ENCODE data around the gene C11orf21. TPM values are rescaled to one million over a fixed set of nuclear protein-coding genes. Genes with fewer than 3 reads are reported as not detected.

Gene C11orf21
- total RNA-seq, 1 experiment from 2014 or later, result not detected

GRCh38 chr11:2298131-2298794, 3.5 kb downstream of the C11orf21 start:
- Histone ChIP-seq H3K4me1 (ENCODE audit: low read length) (no peaks in the 10 kb centered on the region), H3K36me3 (ENCODE audit: insufficient read depth, low read length) (no peaks in the 10 kb centered on the region), H3K27me3 (ENCODE audit: low read length) (no peaks in the 10 kb centered on the region), H3K4me3 (ENCODE audit: low read length) (no peak overlapping the region), H4K20me1 (ENCODE audit: insufficient read depth, low read depth, low read length) (no peaks in the 10 kb centered on the region), H2AFZ (ENCODE audit: low read length) (no peak overlapping the region), H3K4me2 (ENCODE audit: low read depth, low read length, poor library complexity, severe bottlenecking) (no peak overlapping the region), H3K27ac (ENCODE audit: low read length) (no peak overlapping the region), H3K9me2 (replicated peaks; ENCODE audit: insufficient read depth, low read length) (no peaks in the 10 kb centered on the region), H3K9ac (ENCODE audit: low read length) (no peak overlapping the region), H3K9me3 (ENCODE audit: low read length) (no peaks in the 10 kb centered on the region), H3K79me2 (ENCODE audit: low read length) (no peaks in the 10 kb centered on the region)
- DNase-seq, result no peak

GRCh38 chr11:2297623-2298030, 4.1 kb downstream of the C11orf21 start:
- H3K9me2 ChIP-seq (replicated peaks; ENCODE audit: insufficient read depth, low read length), result no peaks in the 10 kb centered on the region
- no peak overlapping the region for H2AFZ ChIP-seq (ENCODE audit: low read length)
- no peak overlapping the region for H3K4me3 ChIP-seq (ENCODE audit: low read length)
- H3K79me2 ChIP-seq (ENCODE audit: low read length), result no peaks in the 10 kb centered on the region
- H3K27me3 ChIP-seq (ENCODE audit: low read length), result no peaks in the 10 kb centered on the region
- no peak overlapping the region for H3K9ac ChIP-seq (ENCODE audit: low read length)
- no peak for DNase-seq
- no peaks in the 10 kb centered on the region for H3K4me1 ChIP-seq (ENCODE audit: low read length)
- H4K20me1 ChIP-seq (ENCODE audit: insufficient read depth, low read depth, low read length), result no peaks in the 10 kb centered on the region
- H3K27ac ChIP-seq (ENCODE audit: low read length), result no peak overlapping the region
- no peaks in the 10 kb centered on the region for H3K36me3 ChIP-seq (ENCODE audit: insufficient read depth, low read length)
- H3K4me2 ChIP-seq (ENCODE audit: low read depth, low read length, poor library complexity, severe bottlenecking), result no peak overlapping the region
- no peaks in the 10 kb centered on the region for H3K9me3 ChIP-seq (ENCODE audit: low read length)

- H3K27me3 ChIP-seq (ENCODE audit: low read length), result no peaks in the 10 kb centered on the region
- no peaks in the 10 kb centered on the region for H3K4me1 ChIP-seq (ENCODE audit: low read length)
- H3K9me3 ChIP-seq (ENCODE audit: low read length), result no peaks in the 10 kb centered on the region
- no peak for DNase-seq
- no peak overlapping the region for H3K4me2 ChIP-seq (ENCODE audit: low read depth, low read length, poor library complexity, severe bottlenecking)
- no peaks in the 10 kb centered on the region for H3K36me3 ChIP-seq (ENCODE audit: insufficient read depth, low read length)
- no peaks in the 10 kb centered on the region for H4K20me1 ChIP-seq (ENCODE audit: insufficient read depth, low read depth, low read length)
- no peaks in the 10 kb centered on the region for H3K79me2 ChIP-seq (ENCODE audit: low read length)
- H2AFZ ChIP-seq (ENCODE audit: low read length), result no peak overlapping the region
- H3K27ac ChIP-seq (ENCODE audit: low read length), result no peak overlapping the region
- no peaks in the 10 kb centered on the region for H3K9me2 ChIP-seq (replicated peaks; ENCODE audit: insufficient read depth, low read length)
- no peak overlapping the region for H3K4me3 ChIP-seq (ENCODE audit: low read length)
- no peak overlapping the region for H3K9ac ChIP-seq (ENCODE audit: low read length)
These were observed 4.7 kb downstream of the C11orf21 start for GRCh38 chr11:2296913-2297622.

- no peaks in the 10 kb centered on the region for H3K9me2 ChIP-seq (replicated peaks; ENCODE audit: insufficient read depth, low read length)
- H3K4me1 ChIP-seq (ENCODE audit: low read length), result no peaks in the 10 kb centered on the region
- no peak overlapping the region for H3K9ac ChIP-seq (ENCODE audit: low read length)
- no peak for DNase-seq
- H2AFZ ChIP-seq (ENCODE audit: low read length), result no peak overlapping the region
- no peak overlapping the region for H3K4me3 ChIP-seq (ENCODE audit: low read length)
- no peak overlapping the region for H3K27ac ChIP-seq (ENCODE audit: low read length)
- H3K4me2 ChIP-seq (ENCODE audit: low read depth, low read length, poor library complexity, severe bottlenecking), result no peak overlapping the region
- H3K79me2 ChIP-seq (ENCODE audit: low read length), result no peaks in the 10 kb centered on the region
- H3K36me3 ChIP-seq (ENCODE audit: insufficient read depth, low read length), result no peaks in the 10 kb centered on the region
- no peaks in the 10 kb centered on the region for H3K27me3 ChIP-seq (ENCODE audit: low read length)
- no peaks in the 10 kb centered on the region for H3K9me3 ChIP-seq (ENCODE audit: low read length)
- no peaks in the 10 kb centered on the region for H4K20me1 ChIP-seq (ENCODE audit: insufficient read depth, low read depth, low read length)
These were observed 5.5 kb downstream of the C11orf21 start for GRCh38 chr11:2295971-2296912.

DNA sequence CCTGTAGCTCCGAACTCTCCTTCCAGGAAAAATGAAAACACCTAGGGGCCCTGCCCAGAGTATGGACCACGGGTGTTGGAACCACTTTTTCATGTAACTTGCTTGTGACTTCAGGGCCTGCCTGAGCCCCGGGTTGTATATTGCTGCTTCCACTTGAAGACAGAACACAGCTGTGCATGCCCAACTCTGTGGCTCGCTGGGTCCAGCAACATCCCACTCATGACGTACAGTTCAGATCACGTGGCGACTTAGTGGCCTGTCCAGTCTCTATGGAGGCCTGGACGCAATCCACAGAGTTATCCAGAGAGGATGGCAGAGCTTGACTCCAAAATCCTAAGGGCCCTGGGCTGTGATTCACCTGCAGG, 6.8 kb downstream of the C11orf21 start:
- no peaks in the 10 kb centered on the region for H3K4me1 ChIP-seq (ENCODE audit: low read length)
- H3K4me3 ChIP-seq (ENCODE audit: low read length), result no peak overlapping the region
- no peaks in the 10 kb centered on the region for H3K9me2 ChIP-seq (replicated peaks; ENCODE audit: insufficient read depth, low read length)
- no peaks in the 10 kb centered on the region for H3K36me3 ChIP-seq (ENCODE audit: insufficient read depth, low read length)
- no peak for DNase-seq
- H2AFZ ChIP-seq (ENCODE audit: low read length), result no peak overlapping the region
- H3K79me2 ChIP-seq (ENCODE audit: low read length), result no peaks in the 10 kb centered on the region
- no peak overlapping the region for H3K4me2 ChIP-seq (ENCODE audit: low read depth, low read length, poor library complexity, severe bottlenecking)
- no peaks in the 10 kb centered on the region for H4K20me1 ChIP-seq (ENCODE audit: insufficient read depth, low read depth, low read length)
- H3K9me3 ChIP-seq (ENCODE audit: low read length), result no peaks in the 10 kb centered on the region
- H3K27me3 ChIP-seq (ENCODE audit: low read length), result no peaks in the 10 kb centered on the region
- no peak overlapping the region for H3K9ac ChIP-seq (ENCODE audit: low read length)
- no peak overlapping the region for H3K27ac ChIP-seq (ENCODE audit: low read length)

DNA sequence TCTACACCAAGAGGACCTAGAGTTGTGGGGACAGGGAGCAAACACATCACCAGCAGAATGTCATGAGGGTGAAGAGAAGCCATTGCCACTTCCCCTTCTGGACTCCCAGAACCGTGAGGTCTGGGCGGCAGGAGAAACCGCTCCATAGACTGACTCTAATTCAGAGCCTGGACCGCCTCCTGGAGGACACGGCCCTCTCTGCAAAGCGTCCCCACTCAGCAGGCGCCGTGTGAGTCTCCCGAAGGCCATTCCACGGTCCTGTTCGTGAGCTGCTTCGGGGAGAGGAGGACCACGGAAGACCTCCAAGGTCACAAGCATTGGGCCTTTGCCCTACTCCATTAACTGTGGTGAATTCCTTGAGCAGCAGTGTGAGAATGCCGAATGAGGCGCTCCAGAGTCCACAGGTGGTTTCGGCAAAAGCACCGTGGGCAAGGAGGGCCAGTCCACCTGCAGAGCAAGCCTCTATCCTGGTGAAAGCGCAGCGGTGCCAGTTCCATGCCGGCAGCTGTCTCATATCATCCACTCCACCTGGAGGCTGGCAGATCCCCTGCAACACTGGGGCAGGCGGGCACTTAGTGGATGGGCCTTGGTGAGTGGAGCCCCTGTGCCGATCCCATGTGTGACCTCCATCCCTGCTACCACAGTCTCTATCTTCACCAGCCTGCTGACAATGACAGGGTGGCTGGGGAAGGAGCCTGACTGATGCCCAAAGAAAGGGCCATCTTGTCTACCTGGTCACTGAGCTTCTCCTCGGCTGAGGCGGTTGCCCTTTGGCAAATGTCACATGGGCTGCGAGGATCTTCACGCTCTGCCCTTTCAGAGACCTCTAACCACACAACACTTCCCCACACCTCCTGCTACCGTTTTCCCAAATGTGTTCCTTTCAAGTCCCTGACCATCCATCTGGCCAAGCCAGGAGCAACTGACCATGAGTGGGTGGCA, 7.5 kb downstream of the C11orf21 start:
- Histone ChIP-seq H3K4me2 (ENCODE audit: low read depth, low read length, poor library complexity, severe bottlenecking) (no peak overlapping the region), H3K27ac (ENCODE audit: low read length) (no peak overlapping the region), H2AFZ (ENCODE audit: low read length) (no peak overlapping the region), H3K27me3 (ENCODE audit: low read length) (no peaks in the 10 kb centered on the region), H3K4me1 (ENCODE audit: low read length) (no peaks in the 10 kb centered on the region), H3K9me3 (ENCODE audit: low read length) (no peaks in the 10 kb centered on the region), H3K9ac (ENCODE audit: low read length) (no peak overlapping the region), H3K9me2 (replicated peaks; ENCODE audit: insufficient read depth, low read length) (no peaks in the 10 kb centered on the region), H3K4me3 (ENCODE audit: low read length) (no peak overlapping the region), H4K20me1 (ENCODE audit: insufficient read depth, low read depth, low read length) (no peaks in the 10 kb centered on the region), H3K79me2 (ENCODE audit: low read length) (no peaks in the 10 kb centered on the region), H3K36me3 (ENCODE audit: insufficient read depth, low read length) (no peaks in the 10 kb centered on the region)
- no peak for DNase-seq

- no peaks in the 10 kb centered on the region for H3K4me1 ChIP-seq (ENCODE audit: low read length)
- no peaks in the 10 kb centered on the region for H4K20me1 ChIP-seq (ENCODE audit: insufficient read depth, low read depth, low read length)
- no peak overlapping the region for H3K4me2 ChIP-seq (ENCODE audit: low read depth, low read length, poor library complexity, severe bottlenecking)
- no peaks in the 10 kb centered on the region for H3K27me3 ChIP-seq (ENCODE audit: low read length)
- no peaks in the 10 kb centered on the region for H3K36me3 ChIP-seq (ENCODE audit: insufficient read depth, low read length)
- H3K79me2 ChIP-seq (ENCODE audit: low read length), result no peaks in the 10 kb centered on the region
- no peak overlapping the region for H2AFZ ChIP-seq (ENCODE audit: low read length)
- H3K9me2 ChIP-seq (replicated peaks; ENCODE audit: insufficient read depth, low read length), result no peaks in the 10 kb centered on the region
- no peak overlapping the region for H3K4me3 ChIP-seq (ENCODE audit: low read length)
- H3K27ac ChIP-seq (ENCODE audit: low read length), result no peak overlapping the region
- H3K9ac ChIP-seq (ENCODE audit: low read length), result no peak overlapping the region
- no peak for DNase-seq
- no peaks in the 10 kb centered on the region for H3K9me3 ChIP-seq (ENCODE audit: low read length)
These were observed 8.2 kb downstream of the C11orf21 start for GRCh38 chr11:2293531-2293971.
